ENCODE measurements around the gene MAD1L1.

DNA sequence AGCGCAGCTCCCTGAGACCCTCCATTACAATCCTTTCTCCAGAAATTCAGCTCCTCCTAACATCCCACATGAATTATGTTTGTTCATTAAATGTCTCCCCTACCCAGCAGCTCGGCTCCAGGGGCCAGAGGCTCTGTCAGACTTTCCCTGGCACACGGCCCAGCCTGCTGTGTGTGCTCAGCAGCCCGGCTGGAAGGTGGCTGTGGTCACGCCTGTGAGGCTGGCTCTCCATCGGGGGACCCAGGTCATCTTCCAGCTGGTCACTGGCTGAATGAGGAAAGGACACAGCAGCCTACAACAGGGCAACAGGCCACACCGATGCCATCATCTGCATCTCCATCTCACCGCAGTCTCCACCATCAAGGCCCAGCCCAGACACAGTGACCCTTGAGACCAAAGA is 219.8 kb downstream of the MAD1L1 start:
- TF ChIP-seq, protein P1, sequence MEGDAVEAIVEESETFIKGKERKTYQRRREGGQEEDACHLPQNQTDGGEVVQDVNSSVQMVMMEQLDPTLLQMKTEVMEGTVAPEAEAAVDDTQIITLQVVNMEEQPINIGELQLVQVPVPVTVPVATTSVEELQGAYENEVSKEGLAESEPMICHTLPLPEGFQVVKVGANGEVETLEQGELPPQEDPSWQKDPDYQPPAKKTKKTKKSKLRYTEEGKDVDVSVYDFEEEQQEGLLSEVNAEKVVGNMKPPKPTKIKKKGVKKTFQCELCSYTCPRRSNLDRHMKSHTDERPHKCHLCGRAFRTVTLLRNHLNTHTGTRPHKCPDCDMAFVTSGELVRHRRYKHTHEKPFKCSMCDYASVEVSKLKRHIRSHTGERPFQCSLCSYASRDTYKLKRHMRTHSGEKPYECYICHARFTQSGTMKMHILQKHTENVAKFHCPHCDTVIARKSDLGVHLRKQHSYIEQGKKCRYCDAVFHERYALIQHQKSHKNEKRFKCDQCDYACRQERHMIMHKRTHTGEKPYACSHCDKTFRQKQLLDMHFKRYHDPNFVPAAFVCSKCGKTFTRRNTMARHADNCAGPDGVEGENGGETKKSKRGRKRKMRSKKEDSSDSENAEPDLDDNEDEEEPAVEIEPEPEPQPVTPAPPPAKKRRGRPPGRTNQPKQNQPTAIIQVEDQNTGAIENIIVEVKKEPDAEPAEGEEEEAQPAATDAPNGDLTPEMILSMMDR (conservative IDR thresholded peaks at IDR 0.05): no peak
- TF ChIP-seq EZH2 (IDR thresholded peaks at IDR 0.05; ENCODE audit: low read depth): no peak

Measured in PC-9 (cell line).